SK-N-SH (cell line): Measurements from ENCODE around the gene HIVEP2. TPM values are rescaled to one million over a fixed set of nuclear protein-coding genes. Genes with fewer than 3 reads are reported as not detected.

Source experiments
- CTCF ChIA-PET: fragments of 300-600, 350-600 bp; formaldehyde crosslinking; extraction: SDS; loops from one replicate; lab custom pipeline; 2021; lab: Yijun Ruan, JAX
- POLR2A ChIA-PET: fragments of 350-600 bp; sonication (Branson Sonifier 250); formaldehyde crosslinking; extraction: SDS; loops from one replicate; lab custom pipeline; 2020; ENCODE audit warnings: antibody characterized with exemption, inconsistent platforms; lab: Yijun Ruan, JAX
- DNase-seq: peaks from one replicate; pipeline ENCODE4 v3.0.0; 2012
- H2AFZ ChIP-seq: fragments of 200-600 bp; sonication (generic); 2 replicates; pipeline ENCODE4 v1.8.1; 2016; ENCODE audit warnings: antibody characterized with exemption, mild to moderate bottlenecking, low read depth
- H3F3A ChIP-seq: fragments of 200-600 bp; sonication (generic); replicated peaks from 2 replicates; pipeline ENCODE3; 2016; ENCODE audit warnings: antibody characterized with exemption, mild to moderate bottlenecking; ENCODE audit not compliant: insufficient read depth
- H3K27ac ChIP-seq, 2 experiments: fragments of 200-500 bp in 1 of 2; fragments of 200-600 bp in 1 of 2; sonication (Bioruptor generic) in 1 of 2; sonication (generic), shearing (Covaris generic) in 1 of 2; 2 replicates each; pipeline versions ENCODE4 v1.5.1 to v1.6.1; 2014 to 2016; ENCODE audit warnings: low read depth in 2 of 2, inconsistent platforms in 1 of 2, low read length in 1 of 2, mild to moderate bottlenecking in 1 of 2, mixed read lengths in 1 of 2
- H3K27me3 ChIP-seq: fragments of 200-600 bp; sonication (generic), shearing (Covaris generic); 2 replicates; pipeline ENCODE4 v1.6.1; 2016; ENCODE audit warnings: mixed run types; ENCODE audit not compliant: insufficient read depth
- H3K36me3 ChIP-seq, 2 experiments: fragments of 200-500 bp in 1 of 2; fragments of 200-600 bp in 1 of 2; sonication (Bioruptor generic) in 1 of 2; sonication (generic) in 1 of 2; replicated peaks in 1 of 2; 2 replicates each; pipeline versions ENCODE3 to v1.5.1; 2014 to 2016; ENCODE audit warnings: low read length in 1 of 2, mild to moderate bottlenecking in 1 of 2; ENCODE audit not compliant: insufficient read depth in 2 of 2, control insufficient read depth in 1 of 2
- H3K4me1 ChIP-seq, 2 experiments: fragments of 200-500 bp in 1 of 2; fragments of 200-600 bp in 1 of 2; sonication (Bioruptor generic) in 1 of 2; sonication (generic), shearing (Covaris generic) in 1 of 2; 2 replicates each; pipeline versions ENCODE4 v1.5.1 to v1.6.1; 2014 to 2016; ENCODE audit warnings: low read depth in 1 of 2, low read length in 1 of 2, mixed run types in 1 of 2; ENCODE audit not compliant: insufficient read depth in 2 of 2, control insufficient read depth in 1 of 2
- H3K4me2 ChIP-seq: fragments of 200-600 bp; sonication (generic), shearing (Covaris generic); 2 replicates; pipeline ENCODE4 v1.6.1; 2017; ENCODE audit warnings: mixed run types
- H3K4me3 ChIP-seq, 2 experiments: fragments of 200-500 bp in 1 of 2; fragments of 200-600 bp in 1 of 2; sonication (Bioruptor generic) in 1 of 2; sonication (generic), shearing (Covaris generic) in 1 of 2; 2 replicates each; pipeline versions ENCODE4 v1.5.1 to v1.8.1; 2014 to 2016; ENCODE audit warnings: low read depth in 2 of 2, inconsistent platforms in 1 of 2, low read length in 1 of 2, mild to moderate bottlenecking in 1 of 2, mixed read lengths in 1 of 2, moderate library complexity in 1 of 2
- H3K79me2 ChIP-seq: fragments of 200-600 bp; sonication (generic); 2 replicates; pipeline ENCODE4 v1.8.1; 2017; ENCODE audit warnings: mild to moderate bottlenecking; ENCODE audit not compliant: insufficient read depth
- H3K9ac ChIP-seq: fragments of 200-600 bp; sonication (generic); 2 replicates; pipeline ENCODE4 v1.6.1; 2017; ENCODE audit warnings: mixed run types
- H3K9me2 ChIP-seq: fragments of 200-600 bp; sonication (generic); 2 replicates; pipeline ENCODE4 v1.6.1; 2017; ENCODE audit warnings: mixed run types
- H3K9me3 ChIP-seq: fragments of 200-600 bp; sonication (generic); 2 replicates; pipeline ENCODE4 v1.6.1; 2017; ENCODE audit warnings: mixed run types, mild to moderate bottlenecking, moderate library complexity
- H4K20me1 ChIP-seq: fragments of 200-600 bp; sonication (generic); 2 replicates; pipeline ENCODE4 v1.6.1; 2017; ENCODE audit warnings: mild to moderate bottlenecking, mixed run types; ENCODE audit not compliant: insufficient read depth
- CHD2 ChIP-seq: fragments of 150-350 bp; IDR thresholded peaks from 2 replicates; pipeline ENCODE4 v1.6.1; 2018; ENCODE audit warnings: low read length; ENCODE audit not compliant: partially characterized antibody
- ELF1 ChIP-seq: IDR thresholded peaks from 2 replicates; pipeline ENCODE4 v1.4.0; 2012
- EZH2phosphoT487 ChIP-seq: fragments of 200-600 bp; sonication (generic); IDR thresholded peaks from 2 replicates; pipeline ENCODE4 v1.6.1; 2017; ENCODE audit warnings: low read depth, mixed run types, mild to moderate bottlenecking, antibody characterized with exemption, moderate library complexity, borderline replicate concordance
- FOXJ3 ChIP-seq: sonication (generic); formaldehyde crosslinking; IDR thresholded peaks from 2 replicates; pipeline ENCODE4 v1.5.1; 2020; ENCODE audit warnings: mild to moderate bottlenecking, missing genetic modification reagents
- FOXM1 ChIP-seq: IDR thresholded peaks from 2 replicates; pipeline ENCODE4 v1.4.0; 2012; ENCODE audit warnings: low read depth, mild to moderate bottlenecking
- GABPA ChIP-seq: IDR thresholded peaks from 2 replicates; pipeline ENCODE4 v1.4.0; 2012; ENCODE audit warnings: low read depth, mild to moderate bottlenecking
- GATA2 ChIP-seq: sonication (generic); formaldehyde crosslinking; IDR thresholded peaks from 2 replicates; pipeline ENCODE4 v1.5.0; 2020; ENCODE audit warnings: mild to moderate bottlenecking, missing genetic modification reagents
- IRF3 ChIP-seq: fragments of 150-350 bp; IDR thresholded peaks from 2 replicates; pipeline ENCODE4 v1.6.1; 2016; ENCODE audit warnings: mild to moderate bottlenecking, low read depth, low read length
- POLR2AphosphoS5 ChIP-seq: IDR thresholded peaks from 2 replicates; pipeline ENCODE4 v1.6.1; 2012; ENCODE audit warnings: low read depth, low read length
- RFX5 ChIP-seq: IDR thresholded peaks from 2 replicates; pipeline ENCODE4 v1.6.1; 2012; ENCODE audit warnings: mild to moderate bottlenecking, improper control_type of control experiment, low read length
- SIN3A ChIP-seq: IDR thresholded peaks from 2 replicates; pipeline ENCODE4 v1.6.1; 2012; ENCODE audit warnings: low read depth, mild to moderate bottlenecking, low read length, moderate library complexity, borderline replicate concordance
- SMC3 ChIP-seq: IDR thresholded peaks from 2 replicates; pipeline ENCODE4 v1.6.1; 2012; ENCODE audit warnings: low read depth, low read length, improper control_type of control experiment
- TCF12 ChIP-seq: IDR thresholded peaks from 2 replicates; pipeline ENCODE4 v1.4.0; 2012
- WGBS: methylation state at CpG from one replicate; pipeline ENCODE4 v1.1.6; 2017; ENCODE audit warnings: low lambda C conversion rate; 5-methylcytosine and 5-hydroxymethylcytosine counted together
- polyA plus RNA-seq, 3 experiments: library from polyadenylated mRNA; depleted of rRNA; stranded (reverse); fragments of >200 nt; gene quantifications; 2 replicates each; pipeline ENCODE4 v1.2.3, GENCODE V29; 2012
- TF ChIP-seq, protein P1 (sequence below): IDR thresholded peaks from 2 replicates; pipeline ENCODE4 v1.6.1; 2012; ENCODE audit warnings: mild to moderate bottlenecking, low read depth, low read length, moderate library complexity

The HIVEP2 gene
- polyA plus RNA-seq, 1 of the 3 experiments (the other 2 are of a cell fraction), result 2.5 TPM

DNA sequence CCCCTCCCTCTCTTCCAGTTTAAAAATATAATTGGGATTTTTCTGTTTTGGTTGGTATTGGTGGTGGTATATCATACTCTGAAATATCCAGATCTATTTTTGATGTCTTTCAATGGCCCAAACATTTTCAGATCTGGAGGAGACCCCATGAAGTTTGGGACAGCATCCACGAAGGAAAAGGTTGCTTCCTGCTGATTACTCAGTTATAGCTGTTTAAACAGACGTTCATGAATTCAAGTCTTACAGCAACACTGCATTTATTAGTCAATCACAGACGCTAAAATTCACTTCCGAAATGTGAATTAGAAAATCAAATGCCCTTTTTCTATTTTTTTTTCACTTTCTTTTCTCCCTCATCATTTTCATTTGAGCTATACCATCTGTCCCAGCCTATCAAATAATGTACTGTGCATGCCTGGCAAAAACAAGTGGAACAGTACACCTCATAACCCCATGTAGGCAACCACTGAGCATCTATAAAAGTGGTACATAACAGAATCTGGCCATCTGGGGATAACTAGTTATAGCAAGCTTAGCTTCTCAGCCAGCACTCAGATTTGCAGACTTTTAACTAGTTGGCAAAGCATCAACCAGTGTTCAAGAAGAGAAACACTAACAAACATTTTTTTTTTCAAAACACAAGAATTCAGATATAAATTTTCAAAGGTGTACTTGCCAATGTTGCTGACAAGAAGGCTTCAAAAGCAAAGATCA is 124.5 kb downstream of the HIVEP2 start:
- Histone ChIP-seq H3K4me2 (peak overlapping the region; percentile 71), H3K27ac (peak overlapping the region; percentile 56 to 67), H3K27me3 (no peaks in the 10 kb centered on the region), H3K9me3 (no peaks in the 10 kb centered on the region), H3K9me2 (no peaks in the 10 kb centered on the region), H3K4me3 (peak overlapping the region in 1 of 2 experiments; percentile 10; a peak in 1 of 4 replicates), H3F3A (no peaks in the 10 kb centered on the region), H3K4me1 (peaks cover 15 to 29% of the 10 kb centered on the region in 2 experiments; a peak in 3 of 4 replicates), H3K36me3 (no peaks in the 10 kb centered on the region), H2AFZ (peak overlapping the region; percentile 72), H3K79me2 (peaks cover 33% of the 10 kb centered on the region), H4K20me1 (no peaks in the 10 kb centered on the region), H3K9ac (peak overlapping the region; percentile 55; the same call in 1 of the 2 replicates)
- CTCF ChIA-PET, result interaction anchor here (0.9 to 1.2 kb wide), 3 partner anchors 10 to 53 kb away, joined by 3 read pairs; no protein-coding TSS in a partner anchor
- DNase-seq, result no peak
- POLR2A ChIA-PET, result no interaction called here
- TF ChIP-seq, protein P1, sequence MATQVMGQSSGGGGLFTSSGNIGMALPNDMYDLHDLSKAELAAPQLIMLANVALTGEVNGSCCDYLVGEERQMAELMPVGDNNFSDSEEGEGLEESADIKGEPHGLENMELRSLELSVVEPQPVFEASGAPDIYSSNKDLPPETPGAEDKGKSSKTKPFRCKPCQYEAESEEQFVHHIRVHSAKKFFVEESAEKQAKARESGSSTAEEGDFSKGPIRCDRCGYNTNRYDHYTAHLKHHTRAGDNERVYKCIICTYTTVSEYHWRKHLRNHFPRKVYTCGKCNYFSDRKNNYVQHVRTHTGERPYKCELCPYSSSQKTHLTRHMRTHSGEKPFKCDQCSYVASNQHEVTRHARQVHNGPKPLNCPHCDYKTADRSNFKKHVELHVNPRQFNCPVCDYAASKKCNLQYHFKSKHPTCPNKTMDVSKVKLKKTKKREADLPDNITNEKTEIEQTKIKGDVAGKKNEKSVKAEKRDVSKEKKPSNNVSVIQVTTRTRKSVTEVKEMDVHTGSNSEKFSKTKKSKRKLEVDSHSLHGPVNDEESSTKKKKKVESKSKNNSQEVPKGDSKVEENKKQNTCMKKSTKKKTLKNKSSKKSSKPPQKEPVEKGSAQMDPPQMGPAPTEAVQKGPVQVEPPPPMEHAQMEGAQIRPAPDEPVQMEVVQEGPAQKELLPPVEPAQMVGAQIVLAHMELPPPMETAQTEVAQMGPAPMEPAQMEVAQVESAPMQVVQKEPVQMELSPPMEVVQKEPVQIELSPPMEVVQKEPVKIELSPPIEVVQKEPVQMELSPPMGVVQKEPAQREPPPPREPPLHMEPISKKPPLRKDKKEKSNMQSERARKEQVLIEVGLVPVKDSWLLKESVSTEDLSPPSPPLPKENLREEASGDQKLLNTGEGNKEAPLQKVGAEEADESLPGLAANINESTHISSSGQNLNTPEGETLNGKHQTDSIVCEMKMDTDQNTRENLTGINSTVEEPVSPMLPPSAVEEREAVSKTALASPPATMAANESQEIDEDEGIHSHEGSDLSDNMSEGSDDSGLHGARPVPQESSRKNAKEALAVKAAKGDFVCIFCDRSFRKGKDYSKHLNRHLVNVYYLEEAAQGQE, result no peak
- TF ChIP-seq POLR2AphosphoS5, result no peak
- TF ChIP-seq RFX5, result no peak
- TF ChIP-seq IRF3, result no peak
- no peak for TF ChIP-seq SIN3A
- no peak for TF ChIP-seq TCF12
- TF ChIP-seq FOXM1, result no peak
- no peak for TF ChIP-seq CHD2
- no peak for TF ChIP-seq GABPA
- TF ChIP-seq SMC3, result no peak
- TF ChIP-seq GATA2 (CRISPR knock-in tag), result no peak
- no peak for TF ChIP-seq ELF1
- no peak for TF ChIP-seq EZH2phosphoT487
- TF ChIP-seq FOXJ3, result no peak
- WGBS, result 73% methylated on average over 4 of the region's 4 CpGs
